NCI-H146 (cell line): Measurements from ENCODE around the gene PTPN3.
"Not testable (repeated sequence)": the region's sequence is repeated elsewhere in the genome, so short reads cannot be mapped to it uniquely, and the experiment has no call there.

Experiments
- DNase-seq: peaks from one replicate; lab custom pipeline; 2025; lab: John Stamatoyannopoulos, UW

The PTPN3 gene

DNA sequence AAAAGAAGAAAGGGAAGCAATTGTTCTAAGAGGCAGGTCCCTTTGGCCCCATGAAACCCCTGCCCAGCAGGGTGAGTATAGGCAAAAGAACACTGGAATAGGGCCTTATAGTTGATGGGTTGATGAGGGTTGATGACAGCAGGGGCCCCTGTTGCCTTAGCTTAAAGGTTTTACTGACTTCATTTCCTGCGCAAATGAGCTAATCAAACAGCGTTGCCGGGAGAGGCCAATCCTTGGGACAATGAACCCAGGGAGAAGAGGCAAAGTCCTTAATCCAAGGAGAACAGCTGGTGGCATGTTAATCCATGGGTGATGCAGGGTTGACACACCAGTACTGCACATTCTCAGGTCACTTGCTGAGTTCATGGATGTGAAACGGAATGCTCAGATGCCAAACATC is 155.2 kb downstream of the PTPN3 start:
- DNase-seq: peak; percentile 83

GRCh38 chr9:109341561-109341960 is 156.5 kb downstream of the PTPN3 start:
- no peak for DNase-seq

DNA sequence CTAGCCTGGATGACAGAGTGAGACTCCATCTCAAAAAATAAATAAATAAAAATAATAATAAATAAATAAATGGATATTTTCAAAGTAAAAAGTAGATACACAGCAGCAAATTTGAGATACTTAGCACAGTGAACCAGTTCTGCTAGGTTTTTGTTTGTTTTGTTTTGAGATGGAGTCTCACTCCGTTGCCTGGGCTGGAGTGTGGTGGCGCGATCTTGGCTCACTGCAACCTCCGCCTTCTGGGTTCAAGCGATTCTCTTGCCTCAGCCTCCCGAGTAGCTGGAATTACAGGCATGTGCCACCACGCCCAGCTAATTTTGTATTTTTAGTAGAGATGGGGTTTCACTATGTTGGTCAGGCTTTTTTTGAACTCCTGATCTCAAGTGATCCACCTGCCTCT is 157.1 kb downstream of the PTPN3 start:
- DNase-seq: not testable (repeated sequence)

DNA sequence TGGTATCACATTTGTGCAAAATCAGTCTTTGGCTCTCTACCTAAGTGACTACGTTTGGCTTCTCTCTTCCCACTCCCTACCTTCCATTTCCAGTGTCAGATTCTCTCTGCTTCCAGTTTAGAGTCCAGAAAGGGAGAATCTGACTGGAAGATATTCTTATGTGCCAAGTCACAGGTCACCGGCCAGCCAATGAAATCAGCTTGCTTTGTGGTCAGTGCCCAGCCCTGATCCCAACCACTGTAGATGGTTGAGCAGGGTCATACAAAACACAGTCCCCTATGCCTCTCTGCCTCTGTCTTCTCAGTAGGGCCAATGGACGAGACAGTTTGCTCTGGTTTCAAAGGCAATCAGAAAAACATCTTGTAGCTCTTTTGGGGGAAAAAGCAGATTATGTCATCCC is 161.7 kb downstream of the PTPN3 start:
- no peak for DNase-seq

- DNase-seq: no peak
Observed at GRCh38 chr9:109335929-109336328, 162.2 kb downstream of the PTPN3 start.

DNA sequence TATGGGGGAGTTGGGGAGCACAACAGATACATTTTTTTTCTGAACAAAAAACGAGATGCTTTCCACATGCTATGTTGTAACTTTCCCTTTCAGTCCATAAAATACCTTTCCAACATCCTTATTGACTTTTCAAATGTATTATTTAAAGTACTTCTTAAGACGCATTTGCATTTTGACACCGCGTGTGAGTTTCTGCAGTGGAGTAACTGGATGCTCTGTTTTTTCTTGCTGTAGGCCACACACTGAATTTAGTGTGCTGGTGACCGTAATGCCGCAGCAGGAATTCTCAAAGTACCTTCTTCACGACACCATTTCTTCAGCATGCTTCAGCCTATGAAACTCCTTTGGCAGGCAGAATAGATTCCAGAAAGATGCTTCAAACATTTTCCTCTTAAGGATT is 163.0 kb downstream of the PTPN3 start:
- no peak for DNase-seq

DNA sequence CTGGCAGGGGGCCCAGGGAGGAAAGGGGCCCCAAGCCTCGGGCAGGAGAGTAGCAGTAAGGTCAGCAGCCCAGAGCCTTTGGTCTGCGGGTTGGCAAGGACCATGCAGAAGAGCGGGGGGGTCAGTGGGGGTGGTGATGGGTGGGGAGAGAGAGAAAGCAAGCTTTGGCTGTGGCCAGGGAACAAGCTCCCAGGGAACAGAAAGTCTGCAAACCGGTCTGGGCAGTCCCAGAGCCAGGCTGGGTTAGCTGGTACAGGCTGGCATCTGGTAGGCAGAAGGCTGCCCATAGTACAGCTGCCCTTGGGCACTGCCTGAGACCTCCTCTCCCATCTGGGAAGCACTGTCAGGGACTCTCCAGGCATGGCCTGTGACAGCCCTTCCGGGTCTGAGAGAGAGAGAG is 166.8 kb downstream of the PTPN3 start:
- no peak for DNase-seq

DNA sequence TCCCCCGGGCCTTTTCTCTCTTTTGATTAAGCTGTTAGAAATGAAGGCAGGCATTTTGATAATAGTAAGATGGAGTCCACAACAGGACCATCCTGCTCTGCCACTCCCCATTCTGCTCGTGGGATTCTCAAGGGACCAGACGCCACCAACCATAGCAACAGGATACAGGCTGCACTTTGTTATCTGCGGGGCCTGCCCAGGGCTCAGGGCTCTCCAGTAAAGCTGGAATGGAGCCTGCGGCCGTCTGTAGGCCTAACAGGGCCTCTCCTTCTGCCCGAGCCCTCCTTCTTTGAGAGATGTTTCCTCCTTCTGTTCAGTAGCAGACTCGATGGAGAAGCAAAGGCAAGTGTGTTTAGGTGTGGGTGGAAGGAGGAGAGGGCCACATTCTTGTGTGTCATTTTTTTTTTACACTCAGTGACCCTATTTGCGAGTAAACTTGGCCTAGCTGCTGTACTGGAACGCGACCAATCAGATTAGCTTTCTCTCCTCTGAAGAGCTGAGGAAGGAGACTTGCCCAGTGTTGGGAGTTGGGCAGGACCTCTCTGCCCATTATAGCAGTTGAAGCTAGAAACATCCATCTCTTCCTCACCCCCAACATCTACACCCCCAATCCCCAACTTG is 168.4 kb downstream of the PTPN3 start:
- DNase-seq: no peak

GRCh38 chr9:109328978-109329637 is 169.0 kb downstream of the PTPN3 start:
- no peak for DNase-seq
